Spleen (tissue), 7 donors: Measurements from ENCODE around the gene NLGN1.

ENCODE experiments used
- POLR2A ChIP-seq, 3 donors: fragments of 450-650 bp; IDR thresholded peaks; one replicate each; pipeline ENCODE4 v1.5.1; 2017; ENCODE audit warnings: antibody characterized with exemption in 3 of 3, mild to moderate bottlenecking in 1 of 3
- POLR2AphosphoS5 ChIP-seq, 3 donors: sonication (generic); formaldehyde crosslinking; IDR thresholded peaks; one replicate each; pipeline ENCODE4 v1.5.1; 2017; ENCODE audit warnings: antibody characterized with exemption in 3 of 3
- TF ChIP-seq, protein P1 (sequence below), 11 experiments: fragments of 200-600 bp in 7 of 11; fragments of 450-650 bp in 4 of 11; sonication (generic) in 4 of 11; IDR thresholded peaks in 8 of 11; conservative IDR thresholded peaks in 3 of 11; 1 replicate in 7 of 11; 2 replicates in 4 of 11; pipeline versions ENCODE4 v1.4.0 to v1.8.0; 2016 to 2021; ENCODE audit warnings: antibody characterized with exemption in 11 of 11, inconsistent platforms in 4 of 11, mild to moderate bottlenecking in 1 of 11
- donor health status: DM: no; HTN: no; CAD: no; lungs with moderate emphysema.
- donor health status: DM: no; HTN: no; CAD: no.
- donor health status: DM: no; HTN: no; CAD: no.

DNA sequence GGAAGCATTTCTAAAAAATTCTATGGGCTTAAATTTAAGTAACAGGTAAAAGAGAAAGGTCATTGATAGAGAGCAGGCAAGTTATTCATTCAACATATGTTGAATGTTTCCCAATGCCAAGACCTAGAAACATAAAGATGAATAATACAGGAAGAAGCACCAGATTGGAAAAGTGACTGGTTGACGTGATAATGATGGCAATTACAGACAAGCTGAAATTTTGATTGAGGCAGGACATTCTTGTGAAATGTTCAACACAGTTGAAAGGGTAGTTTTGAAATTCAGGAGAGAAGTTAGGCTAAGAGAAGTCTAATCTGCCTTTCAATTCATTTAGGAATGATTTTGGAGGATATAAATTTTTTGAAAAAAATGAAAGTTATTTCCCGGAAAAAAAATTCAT lies 925.2 kb downstream of the NLGN1 start:
- TF ChIP-seq, protein P1, sequence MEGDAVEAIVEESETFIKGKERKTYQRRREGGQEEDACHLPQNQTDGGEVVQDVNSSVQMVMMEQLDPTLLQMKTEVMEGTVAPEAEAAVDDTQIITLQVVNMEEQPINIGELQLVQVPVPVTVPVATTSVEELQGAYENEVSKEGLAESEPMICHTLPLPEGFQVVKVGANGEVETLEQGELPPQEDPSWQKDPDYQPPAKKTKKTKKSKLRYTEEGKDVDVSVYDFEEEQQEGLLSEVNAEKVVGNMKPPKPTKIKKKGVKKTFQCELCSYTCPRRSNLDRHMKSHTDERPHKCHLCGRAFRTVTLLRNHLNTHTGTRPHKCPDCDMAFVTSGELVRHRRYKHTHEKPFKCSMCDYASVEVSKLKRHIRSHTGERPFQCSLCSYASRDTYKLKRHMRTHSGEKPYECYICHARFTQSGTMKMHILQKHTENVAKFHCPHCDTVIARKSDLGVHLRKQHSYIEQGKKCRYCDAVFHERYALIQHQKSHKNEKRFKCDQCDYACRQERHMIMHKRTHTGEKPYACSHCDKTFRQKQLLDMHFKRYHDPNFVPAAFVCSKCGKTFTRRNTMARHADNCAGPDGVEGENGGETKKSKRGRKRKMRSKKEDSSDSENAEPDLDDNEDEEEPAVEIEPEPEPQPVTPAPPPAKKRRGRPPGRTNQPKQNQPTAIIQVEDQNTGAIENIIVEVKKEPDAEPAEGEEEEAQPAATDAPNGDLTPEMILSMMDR (IDR thresholded peaks at IDR 0.05 in 8 of 11, conservative IDR thresholded peaks at IDR 0.05 in 3 of 11) = no peak
- TF ChIP-seq POLR2A (IDR thresholded peaks at IDR 0.05) (no peak), POLR2AphosphoS5 (IDR thresholded peaks at IDR 0.05) (no peak)
